ENCODE measurements around the gene LMF1. TPM values are rescaled to one million over a fixed set of nuclear protein-coding genes. Genes with fewer than 3 reads are reported as not detected.

LMF1 gene
- total and polyA plus RNA-seq, 5 donors from 2014 or later, result 9.9 to 40.0 (median 12.4) TPM

- H3K36me3 ChIP-seq (ENCODE audit: control insufficient read depth, insufficient read depth, low read length), result no peaks in the 10 kb centered on the region
- H3K4me3 ChIP-seq (ENCODE audit: low read depth, low read length), result no peak overlapping the region
- DNase-seq (no peak), ATAC-seq (ENCODE audit: low read depth in 2 of 2) (no peak)
- no peaks in the 10 kb centered on the region for H3K9me3 ChIP-seq (ENCODE audit: control insufficient read depth in 2 of 2, low read length in 2 of 2)
- Mint-ChIP-seq H3K4me1 (peaks cover 0 to 2% (median 0%) of the 10 kb centered on the region in 4 donors), H3K4me3 (peak overlapping the region in 1 of 4 donors; percentile 4), H3K27ac (no peak overlapping the region), H3K27me3 (no peaks in the 10 kb centered on the region), H3K9me3 (no peaks in the 10 kb centered on the region), H3K36me3 (no peaks in the 10 kb centered on the region)
- no peaks in the 10 kb centered on the region for H3K27me3 ChIP-seq (ENCODE audit: control insufficient read depth, insufficient read depth, low read length)
- H3K4me1 ChIP-seq (ENCODE audit: control insufficient read depth, insufficient read depth, low read length, poor library complexity, severe bottlenecking), result peaks cover 5% of the 10 kb centered on the region
- no peak overlapping the region for H3K27ac ChIP-seq (ENCODE audit: insufficient read depth, low read length, poor library complexity, severe bottlenecking)
These were observed 15.6 kb upstream of the LMF1 start for GRCh38 chr16:986411-986810.

- Mint-ChIP-seq H3K4me1 (peaks cover 0 to 2% (median 0%) of the 10 kb centered on the region in 4 donors), H3K27ac (no peak overlapping the region), H3K27me3 (no peaks in the 10 kb centered on the region), H3K4me3 (peak overlapping the region in 2 of 4 donors; percentile 4 to 74), H3K9me3 (no peaks in the 10 kb centered on the region), H3K36me3 (no peaks in the 10 kb centered on the region)
- peaks cover 8% of the 10 kb centered on the region for H3K4me1 ChIP-seq (ENCODE audit: control insufficient read depth, insufficient read depth, low read length, poor library complexity, severe bottlenecking)
- H3K27me3 ChIP-seq (ENCODE audit: control insufficient read depth, insufficient read depth, low read length), result no peaks in the 10 kb centered on the region
- ATAC-seq (ENCODE audit: low read depth in 2 of 2), result no peak
- no peaks in the 10 kb centered on the region for H3K36me3 ChIP-seq (ENCODE audit: control insufficient read depth, insufficient read depth, low read length)
- DNase-seq, result no peak
- H3K4me3 ChIP-seq (ENCODE audit: low read depth, low read length), result no peak overlapping the region
- H3K9me3 ChIP-seq (ENCODE audit: control insufficient read depth in 2 of 2, low read length in 2 of 2), result no peaks in the 10 kb centered on the region
- no peak overlapping the region for H3K27ac ChIP-seq (ENCODE audit: insufficient read depth, low read length, poor library complexity, severe bottlenecking)
These were observed 15.0 kb upstream of the LMF1 start for GRCh38 chr16:985646-986400.

- H3K27ac ChIP-seq (ENCODE audit: insufficient read depth, low read length, poor library complexity, severe bottlenecking), result no peak overlapping the region
- peak overlapping the region in 1 of 4 donors; percentile 4 for H3K4me3 Mint-ChIP-seq
- no peak overlapping the region for H3K4me3 ChIP-seq (ENCODE audit: low read depth, low read length)
- H3K36me3 ChIP-seq (ENCODE audit: control insufficient read depth, insufficient read depth, low read length), result no peaks in the 10 kb centered on the region
- no peaks in the 10 kb centered on the region for H3K36me3 Mint-ChIP-seq
- DNase-seq, result no peak
- no peaks in the 10 kb centered on the region for H3K27me3 Mint-ChIP-seq
- H3K27ac Mint-ChIP-seq, result no peak overlapping the region
- peaks cover 16% of the 10 kb centered on the region for H3K4me1 ChIP-seq (ENCODE audit: control insufficient read depth, insufficient read depth, low read length, poor library complexity, severe bottlenecking)
- no peaks in the 10 kb centered on the region for H3K9me3 ChIP-seq (ENCODE audit: control insufficient read depth in 2 of 2, low read length in 2 of 2)
- no peaks in the 10 kb centered on the region for H3K27me3 ChIP-seq (ENCODE audit: control insufficient read depth, insufficient read depth, low read length)
- H3K4me1 Mint-ChIP-seq, result peaks cover 0 to 2% (median 0%) of the 10 kb centered on the region in 4 donors
- ATAC-seq (ENCODE audit: low read depth in 2 of 2), result no peak
- H3K9me3 Mint-ChIP-seq, result no peaks in the 10 kb centered on the region
These were observed 14.2 kb upstream of the LMF1 start for GRCh38 chr16:984736-985636.

GRCh38 chr16:984121-984694, 13.4 kb upstream of the LMF1 start:
- H3K27me3 ChIP-seq (ENCODE audit: control insufficient read depth, insufficient read depth, low read length), result no peaks in the 10 kb centered on the region
- no peak overlapping the region for H3K27ac ChIP-seq (ENCODE audit: insufficient read depth, low read length, poor library complexity, severe bottlenecking)
- no peaks in the 10 kb centered on the region for H3K36me3 ChIP-seq (ENCODE audit: control insufficient read depth, insufficient read depth, low read length)
- Mint-ChIP-seq H3K9me3 (no peaks in the 10 kb centered on the region), H3K4me1 (peaks cover 0 to 2% (median 0%) of the 10 kb centered on the region in 4 donors), H3K36me3 (no peaks in the 10 kb centered on the region), H3K4me3 (no peak overlapping the region), H3K27ac (no peak overlapping the region), H3K27me3 (peaks cover 4% of the 10 kb centered on the region)
- DNase-seq (no peak), ATAC-seq (ENCODE audit: low read depth in 2 of 2) (no peak)
- H3K4me3 ChIP-seq (ENCODE audit: low read depth, low read length), result no peak overlapping the region
- H3K4me1 ChIP-seq (ENCODE audit: control insufficient read depth, insufficient read depth, low read length, poor library complexity, severe bottlenecking), result peaks cover 17% of the 10 kb centered on the region
- no peaks in the 10 kb centered on the region for H3K9me3 ChIP-seq (ENCODE audit: control insufficient read depth in 2 of 2, low read length in 2 of 2)

GRCh38 chr16:983044-984030, 12.6 kb upstream of the LMF1 start:
- Histone ChIP-seq H3K27me3 (ENCODE audit: control insufficient read depth, insufficient read depth, low read length) (no peaks in the 10 kb centered on the region), H3K4me1 (ENCODE audit: control insufficient read depth, insufficient read depth, low read length, poor library complexity, severe bottlenecking) (peaks cover 17% of the 10 kb centered on the region), H3K4me3 (ENCODE audit: low read depth, low read length) (no peak overlapping the region), H3K36me3 (ENCODE audit: control insufficient read depth, insufficient read depth, low read length) (no peaks in the 10 kb centered on the region), H3K9me3 (ENCODE audit: control insufficient read depth in 2 of 2, low read length in 2 of 2) (no peaks in the 10 kb centered on the region), H3K27ac (ENCODE audit: insufficient read depth, low read length, poor library complexity, severe bottlenecking) (no peak overlapping the region)
- no peaks in the 10 kb centered on the region for H3K36me3 Mint-ChIP-seq
- DNase-seq (no peak), ATAC-seq (ENCODE audit: low read depth in 2 of 2) (no peak)
- H3K4me3 Mint-ChIP-seq, result peak overlapping the region in 3 of 4 donors; percentile 56 to 84 (median 74)
- no peak overlapping the region for H3K27ac Mint-ChIP-seq
- H3K4me1 Mint-ChIP-seq, result peaks cover 0 to 4% (median 0%) of the 10 kb centered on the region in 4 donors
- peaks cover 8% of the 10 kb centered on the region for H3K27me3 Mint-ChIP-seq
- H3K9me3 Mint-ChIP-seq, result no peaks in the 10 kb centered on the region

GRCh38 chr16:982145-983043, 11.6 kb upstream of the LMF1 start:
- no peaks in the 10 kb centered on the region for H3K36me3 ChIP-seq (ENCODE audit: control insufficient read depth, insufficient read depth, low read length)
- Mint-ChIP-seq H3K4me3 (peak overlapping the region in 3 of 4 donors; percentile 56 to 84 (median 74)), H3K9me3 (no peaks in the 10 kb centered on the region), H3K27me3 (peaks cover 8% of the 10 kb centered on the region), H3K27ac (no peak overlapping the region), H3K36me3 (no peaks in the 10 kb centered on the region), H3K4me1 (peaks cover 0 to 7% (median 0%) of the 10 kb centered on the region in 4 donors)
- peaks cover 17% of the 10 kb centered on the region for H3K4me1 ChIP-seq (ENCODE audit: control insufficient read depth, insufficient read depth, low read length, poor library complexity, severe bottlenecking)
- peaks cover 2% of the 10 kb centered on the region for H3K27me3 ChIP-seq (ENCODE audit: control insufficient read depth, insufficient read depth, low read length)
- no peak overlapping the region for H3K4me3 ChIP-seq (ENCODE audit: low read depth, low read length)
- DNase-seq, result no peak
- ATAC-seq (ENCODE audit: low read depth in 2 of 2), result no peak
- no peaks in the 10 kb centered on the region for H3K9me3 ChIP-seq (ENCODE audit: control insufficient read depth in 2 of 2, low read length in 2 of 2)
- no peak overlapping the region for H3K27ac ChIP-seq (ENCODE audit: insufficient read depth, low read length, poor library complexity, severe bottlenecking)
